HepG2 (cell line): ENCODE measurements around the gene MRPL36. TPM values are rescaled to one million over a fixed set of nuclear protein-coding genes. Genes with fewer than 3 reads are reported as not detected.

Experiments used
- ATAC-seq: fragments of 200-7000 bp; cut with Tn5 transposase; 3 replicates; pipeline ENCODE4 v1.9.1; 2020; ENCODE audit warnings: mild to moderate bottlenecking, moderate library complexity
- BruUV-seq: library from RNA; stranded (reverse); fragments of 400-500 nt; replicated peaks from 2 replicates; lab custom pipeline; 2021; lab: Mats Ljungman, UMichigan
- CTCF ChIA-PET: fragments of 300-600 bp; formaldehyde crosslinking; extraction: SDS; loops from one replicate; lab custom pipeline; 2021; ENCODE audit warnings: low total read pairs, inconsistent platforms, low intra/inter-chr PET ratio; lab: Yijun Ruan, JAX
- POLR2A ChIA-PET: fragments of 350-600 bp; sonication (Branson Sonifier 250); formaldehyde crosslinking; loops from one replicate; lab custom pipeline; 2020; ENCODE audit warnings: antibody characterized with exemption, inconsistent platforms; lab: Yijun Ruan, JAX
- DNase-seq: peaks from one replicate; pipeline ENCODE4 v3.0.0-alpha.2; 2015; ENCODE audit warnings: low spot score
- FAIRE-seq: peaks from 3 replicates; lab custom pipeline; 2011; peaks lifted over from hg19 to GRCh38; lab: Jason Lieb, UNC
- H2AFZ ChIP-seq: one replicate; pipeline ENCODE4 v1.6.1; 2011; ENCODE audit warnings: low read length, inconsistent platforms
- H3K27ac ChIP-seq: fragments of 300-600 bp; 3 replicates; pipeline ENCODE4 v1.8.0; 2011; ENCODE audit warnings: mixed run types, mild to moderate bottlenecking, mixed read lengths, low read length, inconsistent platforms; ENCODE audit not compliant: insufficient read depth; ENCODE audit errors: extremely low read length
- H3K27me3 ChIP-seq, 2 experiments: fragments of 200-600 bp in 1 of 2; 2 replicates in 1 of 2; 3 replicates in 1 of 2; pipeline versions ENCODE4 v1.6.0 to v1.8.0; 2011; ENCODE audit warnings: low read length in 2 of 2, mild to moderate bottlenecking in 2 of 2, moderate library complexity in 2 of 2, inconsistent platforms in 1 of 2; ENCODE audit not compliant: insufficient read depth in 2 of 2, control insufficient read depth in 1 of 2
- H3K36me3 ChIP-seq, 2 experiments: fragments of 200-600 bp in 1 of 2; replicated peaks in 1 of 2; 2 replicates in 1 of 2; 3 replicates in 1 of 2; pipeline versions ENCODE4 v1.5.1 to v1.8.0; 2011; ENCODE audit warnings: low read length in 2 of 2, inconsistent platforms in 1 of 2; ENCODE audit not compliant: insufficient read depth in 2 of 2, control insufficient read depth in 1 of 2
- H3K4me1 ChIP-seq: 2 replicates; pipeline ENCODE4 v1.5.1; 2012; ENCODE audit warnings: low read length, inconsistent platforms; ENCODE audit not compliant: insufficient read depth
- H3K4me2 ChIP-seq: 2 replicates; pipeline ENCODE4 v1.6.0; 2011; ENCODE audit warnings: low read depth, low read length, inconsistent platforms
- H3K4me3 ChIP-seq, 3 experiments: fragments of 200-600 bp in 1 of 3; sonication (generic), shearing (Covaris generic) in 1 of 3; replicated peaks in 1 of 3; 2 replicates each; pipeline ENCODE4 v1.5.1; 2011 to 2016; ENCODE audit warnings: low read length in 3 of 3, inconsistent platforms in 2 of 3, low read depth in 2 of 3, mild to moderate bottlenecking in 2 of 3, control low read depth in 1 of 3, mixed read lengths in 1 of 3; ENCODE audit not compliant: insufficient read depth in 1 of 3
- H3K79me2 ChIP-seq: one replicate; pipeline ENCODE4 v1.6.1; 2011; ENCODE audit warnings: low read length, inconsistent platforms; ENCODE audit not compliant: insufficient read depth
- H3K9ac ChIP-seq: 2 replicates; pipeline ENCODE4 v1.6.0; 2011; ENCODE audit warnings: mild to moderate bottlenecking, low read depth, low read length, inconsistent platforms; ENCODE audit not compliant: insufficient read depth
- H3K9me3 ChIP-seq: 2 replicates; pipeline ENCODE4 v1.5.1; 2012; ENCODE audit warnings: mild to moderate bottlenecking, low read length
- H4K20me1 ChIP-seq: 2 replicates; pipeline ENCODE4 v1.6.0; 2011; ENCODE audit warnings: inconsistent platforms, mild to moderate bottlenecking, low read length, moderate library complexity; ENCODE audit not compliant: insufficient read depth
- AGO2 ChIP-seq: fragments of 200-400 bp; formaldehyde crosslinking; optimal IDR thresholded peaks from 2 replicates; pipeline ENCODE3; 2017; ENCODE audit warnings: mild to moderate bottlenecking, low read depth, low read length, moderate library complexity
- BRD4 ChIP-seq: sonication (generic); formaldehyde crosslinking; IDR thresholded peaks from 2 replicates; pipeline ENCODE4 v1.4.0; 2020; ENCODE audit warnings: missing genetic modification reagents
- FOXA1 ChIP-seq, 2 experiments: fragments of 450-650 bp in 1 of 2; sonication (generic) in 1 of 2; formaldehyde crosslinking in 1 of 2; IDR thresholded peaks; 2 replicates each; pipeline versions ENCODE4 v1.4.0 to v1.6.1; 2016 to 2020; ENCODE audit warnings: missing genetic modification reagents in 1 of 2
- JUND ChIP-seq: sonication (generic); formaldehyde crosslinking; IDR thresholded peaks from 2 replicates; pipeline ENCODE4 v1.8.0; 2022; ENCODE audit warnings: mild to moderate bottlenecking, missing genetic modification reagents
- MLX ChIP-seq: IDR thresholded peaks from 2 replicates; pipeline ENCODE4 v1.6.1; 2016
- NFAT5 ChIP-seq: sonication (generic); formaldehyde crosslinking; IDR thresholded peaks from 2 replicates; pipeline ENCODE4 v1.4.0; 2020; ENCODE audit warnings: missing genetic modification reagents
- RFX1 ChIP-seq: fragments of 450-650 bp; IDR thresholded peaks from 2 replicates; pipeline ENCODE4 v1.6.1; 2017
- ZBTB34 ChIP-seq: sonication (generic); formaldehyde crosslinking; IDR thresholded peaks from 2 replicates; pipeline ENCODE4 v1.8.0; 2022; ENCODE audit warnings: mild to moderate bottlenecking, missing genetic modification reagents
- ZNF136 ChIP-seq: sonication (generic); formaldehyde crosslinking; IDR thresholded peaks from 2 replicates; pipeline ENCODE4 v1.8.1; 2022; ENCODE audit warnings: low read depth, mild to moderate bottlenecking, moderate library complexity, missing genetic modification reagents
- ZNF234 ChIP-seq: sonication (generic); formaldehyde crosslinking; conservative IDR thresholded peaks from 2 replicates; pipeline ENCODE4 v1.5.1; 2020; ENCODE audit warnings: mild to moderate bottlenecking, missing genetic modification reagents
- ZNF556 ChIP-seq: sonication (generic); formaldehyde crosslinking; IDR thresholded peaks from 2 replicates; pipeline ENCODE4 v1.4.0; 2020; ENCODE audit warnings: mild to moderate bottlenecking, missing genetic modification reagents, borderline replicate concordance
- ZNF558 ChIP-seq: sonication (generic); formaldehyde crosslinking; IDR thresholded peaks from 2 replicates; pipeline ENCODE4 v1.9.0; 2022; ENCODE audit warnings: mild to moderate bottlenecking, missing genetic modification reagents, borderline replicate concordance
- WGBS: methylation state at CpG from one replicate; pipeline ENCODE4 v1.1.6; 2017; ENCODE audit warnings: low lambda C conversion rate; 5-methylcytosine and 5-hydroxymethylcytosine counted together
- in situ Hi-C: cut with HindIII; loops from 2 replicates; pipeline ENCODE4 v1.10.0; 2017; ENCODE audit warnings: low pct_unique_long_range_greater_than_20kb; ENCODE audit not compliant: extremely low pct_ligation_motif_present
- intact Hi-C: fragments of 100-400 bp; cut with micrococcal nuclease; formaldehyde crosslinking; loops from one replicate; pipeline ENCODE4 v1.10.0; 2022; ENCODE audit not compliant: unreplicated experiment
- polyA plus RNA-seq, 8 experiments: library from polyadenylated mRNA; depleted of rRNA in 3 of 8; stranded (reverse) in 7 of 8; unstranded in 1 of 8; fragments of >200 nt; fragmentation: Illumina TruSeq in 4 of 8; extraction: Trizol in 4 of 8; gene quantifications; 2 replicates each; pipeline versions ENCODE4 v1.2.1 to v1.2.3, GENCODE V29; 2011 to 2016; ENCODE audit warnings: low read depth in 4 of 8, missing spikeins in 1 of 8, mixed read lengths in 1 of 8; ENCODE audit not compliant: insufficient read depth in 1 of 8
- total RNA-seq, 5 experiments: library from RNA; depleted of rRNA; stranded (reverse); fragments of >200 nt; fragmentation: Illumina TruSeq; extraction: Trizol; gene quantifications; 2 replicates each; pipeline ENCODE4 v1.2.3, GENCODE V29; 2016; ENCODE audit warnings: low read depth in 1 of 5

Gene MRPL36
- total and polyA plus RNA-seq, 2 of the 13 experiments (the other 11 are each of a cell fraction or from before 2014, with no cell fraction given): 71.3 to 113 TPM

- H3K27me3 ChIP-seq: no peaks in the 10 kb centered on the region
- H3K36me3 ChIP-seq: peaks cover 27 to 79% of the 10 kb centered on the region in 2 experiments
- no peak overlapping the region for H2AFZ ChIP-seq
- no peak for ATAC-seq
- FAIRE-seq: no peak
- H3K27ac ChIP-seq: no peak overlapping the region
- H3K4me1 ChIP-seq: peaks cover 18% of the 10 kb centered on the region
- CTCF ChIA-PET: no interaction called here
- peaks cover 12% of the 10 kb centered on the region; the same call in 1 of the 2 replicates for H4K20me1 ChIP-seq
- H3K4me2 ChIP-seq: no peak overlapping the region
- BruUV-seq: no TSS peak
- peaks cover 40% of the 10 kb centered on the region for H3K79me2 ChIP-seq
- WGBS: 98% methylated on average over 15 of the region's 15 CpGs
- POLR2A ChIA-PET: no interaction called here
- intact Hi-C loops: no loop called here
- H3K4me3 ChIP-seq: no peak overlapping the region
- H3K9ac ChIP-seq: no peak overlapping the region
- TF ChIP-seq MLX (CRISPR knock-in tag): no peak
- TF ChIP-seq AGO2: peak; percentile 24
- no peak for TF ChIP-seq ZNF234
- TF ChIP-seq, all 625 proteins: peak for 1
- no peak for DNase-seq
- H3K9me3 ChIP-seq: no peaks in the 10 kb centered on the region
- in situ Hi-C loops: no loop called here
Observed at GRCh38 chr5:1806199-1806598, 6.6 kb upstream of the MRPL36 start.

GRCh38 chr5:1805736-1806135 is 6.1 kb upstream of the MRPL36 start:
- H3K27me3 ChIP-seq: no peaks in the 10 kb centered on the region; a peak in 1 of 5 replicates
- no peak for DNase-seq
- ChIA-PET POLR2A (no interaction called here), CTCF (no interaction called here)
- peaks cover 25 to 77% of the 10 kb centered on the region in 2 experiments for H3K36me3 ChIP-seq
- FAIRE-seq: no peak
- BruUV-seq: no TSS peak
- no peak overlapping the region for H3K9ac ChIP-seq
- H3K79me2 ChIP-seq: peaks cover 40% of the 10 kb centered on the region
- peaks cover 12% of the 10 kb centered on the region; the same call in 1 of the 2 replicates for H4K20me1 ChIP-seq
- no peak overlapping the region for H2AFZ ChIP-seq
- intact Hi-C loops (no loop called here), in situ Hi-C loops (no loop called here)
- ATAC-seq: no peak
- H3K27ac ChIP-seq: no peak overlapping the region
- H3K4me3 ChIP-seq: no peak overlapping the region
- 97% methylated on average over 10 of the region's 10 CpGs for WGBS
- H3K4me1 ChIP-seq: peaks cover 18% of the 10 kb centered on the region
- no peaks in the 10 kb centered on the region for H3K9me3 ChIP-seq
- H3K4me2 ChIP-seq: no peak overlapping the region
- no peak for TF ChIP-seq ZNF136 (CRISPR knock-in tag)
- no peak for TF ChIP-seq JUND (CRISPR knock-in tag)
- TF ChIP-seq NFAT5 (CRISPR knock-in tag): no peak
- TF ChIP-seq FOXA1 (IDR thresholded peaks at IDR 0.05): no peak
- no peak for TF ChIP-seq FOXA1 (CRISPR knock-in tag; IDR thresholded peaks at IDR 0.05)
- TF ChIP-seq RFX1: no peak
- no peak for TF ChIP-seq ZBTB34 (CRISPR knock-in tag)
- no peak for TF ChIP-seq BRD4
- no peak for TF ChIP-seq ZNF558 (CRISPR knock-in tag)
- TF ChIP-seq ZNF556 (CRISPR knock-in tag): no peak
